8988T (cell line): ENCODE data around the gene SEC11A.

Experiments used
- DNase-seq: peaks from one replicate; pipeline ENCODE4 v3.0.0; 2011

SEC11A gene

GRCh38 chr15:84634228-84634837 lies 81.6 kb downstream of the SEC11A start:
- DNase-seq = no peak

GRCh38 chr15:84633311-84634227 lies 82.4 kb downstream of the SEC11A start:
- DNase-seq = no peak

- no peak for DNase-seq
Measured at GRCh38 chr15:84631706-84632272, 84.2 kb downstream of the SEC11A start.

GRCh38 chr15:84629033-84629432 lies 86.9 kb downstream of the SEC11A start:
- DNase-seq = no peak

GRCh38 chr15:84625123-84625522 lies 90.8 kb downstream of the SEC11A start:
- no peak for DNase-seq

GRCh38 chr15:84624359-84624758 lies 91.6 kb downstream of the SEC11A start:
- DNase-seq = no peak

GRCh38 chr15:84621358-84621979 lies 94.5 kb downstream of the SEC11A start:
- DNase-seq = no peak

- DNase-seq = no peak
Measured at GRCh38 chr15:84620626-84621025, 95.3 kb downstream of the SEC11A start.
